ENCODE data around the gene LRRN1. TPM values are rescaled to one million over a fixed set of nuclear protein-coding genes. Genes with fewer than 3 reads are reported as not detected.
"Not testable (repeated sequence)": the region's sequence is repeated elsewhere in the genome, so short reads cannot be mapped to it uniquely, and the experiment has no call there.

LRRN1 gene
- total RNA-seq, 1 experiment from 2014 or later, result not detected

GRCh38 chr3:3881050-3881449, 81.8 kb downstream of the LRRN1 start:
- TF ChIP-seq EZH2phosphoT487 (IDR thresholded peaks at IDR 0.05; ENCODE audit: borderline replicate concordance, low read length), result no peak
- ATAC-seq (no peak), DNase-seq (no peak)
- Histone ChIP-seq H3K9me2 (replicated peaks; ENCODE audit: low read length) (no peaks in the 10 kb centered on the region), H3K4me1 (ENCODE audit: insufficient read depth, low read length) (no peaks in the 10 kb centered on the region), H3K4me2 (ENCODE audit: low read length) (no peak overlapping the region), H3K9ac (ENCODE audit: low read length) (no peak overlapping the region), H3F3A (ENCODE audit: low read length, unreplicated experiment) (no peaks in the 10 kb centered on the region), H3K9me3 (ENCODE audit: low read length) (peaks cover 14% of the 10 kb centered on the region), H2AFZ (ENCODE audit: low read length) (no peak overlapping the region), H4K20me1 (ENCODE audit: low read length) (no peaks in the 10 kb centered on the region), H3K36me3 (ENCODE audit: low read depth, low read length) (no peaks in the 10 kb centered on the region), H3K4me3 (ENCODE audit: low read length) (no peak overlapping the region), H3K27ac (ENCODE audit: low read length) (no peak overlapping the region), H3K79me2 (ENCODE audit: low read length) (no peaks in the 10 kb centered on the region), H3K27me3 (ENCODE audit: low read length) (no peaks in the 10 kb centered on the region)
- ChIA-PET POLR2A (ENCODE audit: unreplicated experiment) (no interaction called here), CTCF (no interaction called here)
- intact Hi-C loops (cut with micrococcal nuclease), result no loop called here
- no TSS peak for BruUV-seq (replicated peaks)

GRCh38 chr3:3887311-3887710, 88.1 kb downstream of the LRRN1 start:
- POLR2A ChIA-PET (ENCODE audit: unreplicated experiment); H3K4me3 ChIP-seq (ENCODE audit: low read length); H3K79me2 ChIP-seq (ENCODE audit: low read length); H3F3A ChIP-seq (ENCODE audit: low read length, unreplicated experiment); DNase-seq; H3K36me3 ChIP-seq (ENCODE audit: low read depth, low read length); H3K4me1 ChIP-seq (ENCODE audit: insufficient read depth, low read length); intact Hi-C loops (cut with micrococcal nuclease); H3K9ac ChIP-seq (ENCODE audit: low read length); ATAC-seq; H4K20me1 ChIP-seq (ENCODE audit: low read length); H3K27ac ChIP-seq (ENCODE audit: low read length); H3K4me2 ChIP-seq (ENCODE audit: low read length); H3K9me2 ChIP-seq (replicated peaks; ENCODE audit: low read length); H2AFZ ChIP-seq (ENCODE audit: low read length); H3K27me3 ChIP-seq (ENCODE audit: low read length); CTCF ChIA-PET; BruUV-seq (replicated peaks); H3K9me3 ChIP-seq (ENCODE audit: low read length): not testable (repeated sequence)

- CTCF ChIA-PET, result no interaction called here
- ATAC-seq, result no peak
Measured at GRCh38 chr3:3893590-3893989, 94.4 kb downstream of the LRRN1 start.

More at GRCh38 chr3:3893590-3893989, 94.4 kb downstream of the LRRN1 start:
- intact Hi-C loops (cut with micrococcal nuclease), result no loop called here
- no peak overlapping the region for H3K4me3 ChIP-seq (ENCODE audit: low read length)
- H3K36me3 ChIP-seq (ENCODE audit: low read depth, low read length), result no peaks in the 10 kb centered on the region
- POLR2A ChIA-PET (ENCODE audit: unreplicated experiment), result no interaction called here
- BruUV-seq (replicated peaks), result no TSS peak
- no peak overlapping the region for H2AFZ ChIP-seq (ENCODE audit: low read length)
- H3K27ac ChIP-seq (ENCODE audit: low read length), result no peak overlapping the region
- H3K9me2 ChIP-seq (replicated peaks; ENCODE audit: low read length), result no peaks in the 10 kb centered on the region
- TF ChIP-seq EZH2phosphoT487 (IDR thresholded peaks at IDR 0.05; ENCODE audit: borderline replicate concordance, low read length) (no peak), CTCF (conservative IDR thresholded peaks at IDR 0.05; ENCODE audit: low read depth, low read length) (no peak), EZH2 (IDR thresholded peaks at IDR 0.05; ENCODE audit: low read length, unreplicated experiment) (no peak)
- no peaks in the 10 kb centered on the region for H3K79me2 ChIP-seq (ENCODE audit: low read length)
- no peak overlapping the region for H3K4me2 ChIP-seq (ENCODE audit: low read length)
- H4K20me1 ChIP-seq (ENCODE audit: low read length), result no peaks in the 10 kb centered on the region
- no peaks in the 10 kb centered on the region for H3K27me3 ChIP-seq (ENCODE audit: low read length)
- no peak overlapping the region for H3K9ac ChIP-seq (ENCODE audit: low read length)
- no peaks in the 10 kb centered on the region for H3F3A ChIP-seq (ENCODE audit: low read length, unreplicated experiment)
- DNase-seq, result no peak
- H3K9me3 ChIP-seq (ENCODE audit: low read length), result 0 out of 2 replicates have a peak, but pooled peaks cover 5% of the 10 kb centered on the region
- no peaks in the 10 kb centered on the region for H3K4me1 ChIP-seq (ENCODE audit: insufficient read depth, low read length)
